Activated T-helper 9 cell treated with anti-CD3 and anti-CD28 coated beads, Interleukin-2, amount 50 U/mL, for 16 hours (primary cell): ENCODE results near the gene NRG2.

Experiments used
- DNase-seq: peaks from one replicate; pipeline ENCODE4 v3.0.0-alpha.2; 2020; ENCODE audit warnings: low read depth

Gene NRG2

GRCh38 chr5:140040358-140040757 is 2.7 kb downstream of the NRG2 start:
- DNase-seq, result no peak

DNA sequence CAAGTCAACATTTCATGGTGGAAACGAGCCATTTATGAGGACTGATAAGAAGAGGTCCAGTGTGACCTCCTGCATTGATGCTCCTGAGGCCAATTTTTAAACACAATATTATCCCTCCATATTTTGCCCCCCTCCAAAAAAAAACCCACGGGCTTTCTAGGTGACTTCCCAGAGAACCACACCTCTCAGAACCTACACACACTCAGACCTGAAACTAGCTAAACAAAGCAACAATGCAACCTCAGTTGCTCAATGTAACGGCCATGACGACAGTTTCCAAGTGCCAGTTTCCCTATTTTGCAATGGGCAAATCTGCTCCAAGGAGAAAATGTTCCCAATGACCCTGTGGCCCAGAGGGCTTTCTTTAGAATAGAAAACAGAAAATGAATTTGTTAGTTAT is 3.5 kb downstream of the NRG2 start:
- no peak for DNase-seq

- DNase-seq, result no peak
Measured at GRCh38 chr5:140038373-140038957, 4.6 kb downstream of the NRG2 start.

DNA sequence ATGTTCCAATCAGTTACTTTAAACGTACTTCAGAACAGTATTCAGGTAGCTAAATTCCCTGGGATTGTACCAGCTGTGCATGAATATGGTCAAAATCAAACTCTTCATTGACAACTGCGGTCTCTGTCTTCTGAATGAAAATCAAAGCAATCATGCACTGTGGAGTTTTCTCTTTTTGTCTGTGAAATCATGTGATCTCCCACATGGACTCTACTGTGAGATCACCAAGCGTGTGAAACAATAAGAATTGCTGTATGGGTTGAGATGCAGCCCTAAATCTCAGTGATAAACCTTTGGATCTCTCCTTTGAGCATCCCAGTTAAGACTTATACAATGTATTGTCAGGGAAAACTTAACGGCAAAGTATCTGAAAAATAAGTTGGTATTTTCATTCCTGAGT is 6.1 kb downstream of the NRG2 start:
- no peak for DNase-seq

GRCh38 chr5:140035881-140036280 is 7.2 kb downstream of the NRG2 start:
- DNase-seq, result no peak

- DNase-seq, result no peak
Measured at GRCh38 chr5:140033037-140033760, 9.9 kb downstream of the NRG2 start.

DNA sequence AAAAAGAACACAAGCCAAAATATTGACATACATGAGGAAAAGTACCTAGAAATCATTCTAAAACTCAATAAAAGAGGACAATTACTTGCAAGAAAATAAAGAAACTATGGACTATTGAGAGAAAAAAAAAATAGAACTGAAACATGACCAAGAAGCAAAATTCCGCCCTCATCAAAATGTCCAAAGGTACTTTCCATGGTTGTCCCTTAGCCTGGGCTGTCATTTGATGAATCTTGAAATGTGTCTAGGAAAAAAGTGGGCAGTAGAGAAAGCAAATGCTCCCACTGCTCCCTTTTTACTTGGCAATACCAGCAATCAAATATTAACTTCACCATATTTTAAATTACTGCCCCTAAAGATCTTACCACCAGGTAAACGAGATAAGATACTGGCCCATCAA is 10.8 kb downstream of the NRG2 start:
- no peak for DNase-seq

DNA sequence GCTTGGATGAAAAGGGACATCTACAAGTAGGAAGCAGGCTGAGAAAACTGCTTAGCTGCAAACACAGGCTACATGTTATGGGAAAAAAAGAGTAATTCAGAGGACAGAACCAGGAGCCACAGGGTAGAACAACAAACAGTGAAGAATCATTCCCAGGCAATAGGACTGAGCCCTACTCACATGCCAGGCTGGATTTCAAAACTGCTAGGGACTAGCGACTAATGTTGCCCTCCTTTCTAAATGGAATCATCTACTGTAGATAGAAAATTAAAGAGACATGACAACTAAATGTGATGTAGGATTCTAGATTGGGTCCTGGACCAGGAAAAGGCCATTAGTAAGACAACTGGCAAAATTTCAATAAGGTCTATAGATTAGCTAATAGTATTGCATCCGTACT is 15.3 kb downstream of the NRG2 start:
- DNase-seq, result no peak

- DNase-seq, result no peak
Measured at GRCh38 chr5:140025736-140026135, 17.4 kb downstream of the NRG2 start.

- no peak for DNase-seq
Measured at GRCh38 chr5:140024928-140025327, 18.2 kb downstream of the NRG2 start.

DNA sequence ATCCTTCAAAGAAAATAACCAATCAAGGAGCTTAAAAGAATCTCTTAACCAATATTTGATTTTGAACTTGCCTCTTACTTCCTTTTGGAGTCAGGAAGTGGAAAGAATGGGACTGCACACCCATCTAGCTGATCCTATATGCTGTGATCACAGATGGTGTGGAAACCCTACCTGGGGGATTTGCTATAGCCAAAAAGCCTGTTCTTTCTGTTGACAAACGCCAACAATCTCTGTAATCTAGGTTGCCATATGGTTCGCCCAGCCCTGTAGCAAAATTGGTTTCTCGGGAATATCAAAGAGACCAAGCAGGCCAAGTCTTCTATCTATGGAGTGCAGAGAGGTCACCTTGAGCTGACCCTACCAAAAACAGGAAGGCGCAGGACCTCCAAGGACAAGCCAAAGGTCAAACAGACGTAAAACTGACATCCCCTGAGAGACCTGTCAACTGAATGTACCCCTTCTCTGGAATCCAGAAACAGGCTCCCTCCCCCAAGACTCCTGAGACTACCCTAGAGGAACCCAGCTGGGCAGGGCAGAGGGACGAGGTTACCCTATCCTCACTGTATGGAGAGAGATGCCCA is 19.4 kb downstream of the NRG2 start:
- no peak for DNase-seq

GRCh38 chr5:140020601-140021177 is 22.4 kb downstream of the NRG2 start:
- no peak for DNase-seq

DNA sequence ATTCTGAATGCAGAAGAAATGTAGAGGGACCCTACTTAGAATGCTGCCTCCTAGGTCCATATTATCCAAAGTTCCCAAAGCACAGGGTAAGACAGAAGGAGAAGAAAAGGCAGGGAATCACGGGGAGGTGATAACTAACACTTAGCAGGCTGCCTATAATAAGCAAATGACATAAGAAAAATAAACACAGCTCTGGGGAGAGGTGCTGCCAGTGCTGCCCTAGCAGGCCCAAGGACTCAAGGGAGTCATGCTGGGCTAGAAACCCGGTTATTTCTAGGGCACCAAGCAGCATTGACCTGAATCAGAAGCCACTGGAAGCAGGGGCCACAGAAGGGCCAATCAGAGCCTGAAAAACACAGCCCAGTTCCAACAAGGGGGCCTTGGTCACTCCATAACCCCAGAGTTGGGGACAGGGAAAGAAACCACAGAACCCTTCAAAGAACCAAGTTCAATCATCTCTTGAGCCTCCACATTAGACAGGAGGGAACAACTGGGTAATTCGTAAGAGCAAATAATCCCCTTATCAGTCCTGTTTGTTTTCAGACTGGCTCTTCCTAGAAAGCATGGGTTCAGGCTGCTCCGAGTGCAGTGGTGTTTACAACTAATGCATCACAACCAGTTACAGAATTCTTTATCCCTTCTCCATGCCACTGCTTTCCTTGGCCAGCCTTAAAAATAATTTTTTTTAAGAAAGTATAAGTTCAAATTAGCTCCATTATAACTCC is 24.0 kb downstream of the NRG2 start:
- DNase-seq, result no peak

GRCh38 chr5:140018517-140018916 is 24.6 kb downstream of the NRG2 start:
- no peak for DNase-seq

- DNase-seq, result no peak
Measured at GRCh38 chr5:140018096-140018481, 25.0 kb downstream of the NRG2 start.

GRCh38 chr5:140017397-140018095 is 25.6 kb downstream of the NRG2 start:
- no peak for DNase-seq

DNA sequence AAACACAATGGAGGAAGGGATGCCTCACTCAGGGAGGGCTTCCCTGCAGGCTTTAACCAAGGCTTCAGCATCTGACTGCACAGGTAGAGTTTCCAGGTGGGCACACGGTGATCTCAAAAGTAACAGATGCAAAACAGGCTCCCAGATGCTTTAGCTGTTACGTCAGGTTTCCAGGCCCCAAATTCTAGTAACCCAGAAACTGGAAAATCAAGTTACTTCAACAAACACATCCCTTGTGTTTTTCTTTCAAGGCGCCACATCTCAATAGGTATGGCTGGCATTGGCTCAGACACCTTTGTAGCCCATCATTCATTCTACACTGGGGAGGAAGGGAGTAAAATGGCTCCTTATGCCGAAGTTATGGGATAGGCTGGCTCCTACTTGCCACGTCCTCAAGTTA is 27.4 kb downstream of the NRG2 start:
- no peak for DNase-seq

- DNase-seq, result no peak
Measured at GRCh38 chr5:140014751-140015150, 28.3 kb downstream of the NRG2 start.

DNA sequence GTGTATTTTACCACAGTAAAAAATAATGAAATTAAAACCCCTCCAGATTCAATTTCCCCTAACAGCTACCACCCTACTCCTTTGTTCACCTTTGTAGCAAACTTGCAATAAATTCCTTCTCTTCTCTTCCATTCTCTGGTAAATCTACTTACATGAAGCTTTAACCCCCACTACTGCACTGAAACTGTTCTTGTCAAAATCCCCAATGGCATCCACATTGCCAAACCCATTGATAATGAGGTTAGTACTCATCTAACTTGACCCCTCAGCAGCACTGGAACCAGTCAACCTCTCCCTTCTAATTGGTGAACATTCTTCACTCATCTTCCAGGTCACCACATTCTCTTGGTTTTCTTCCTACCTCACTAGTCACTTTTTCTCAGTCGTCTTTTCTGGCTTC is 29.6 kb downstream of the NRG2 start:
- DNase-seq, result no peak

DNA sequence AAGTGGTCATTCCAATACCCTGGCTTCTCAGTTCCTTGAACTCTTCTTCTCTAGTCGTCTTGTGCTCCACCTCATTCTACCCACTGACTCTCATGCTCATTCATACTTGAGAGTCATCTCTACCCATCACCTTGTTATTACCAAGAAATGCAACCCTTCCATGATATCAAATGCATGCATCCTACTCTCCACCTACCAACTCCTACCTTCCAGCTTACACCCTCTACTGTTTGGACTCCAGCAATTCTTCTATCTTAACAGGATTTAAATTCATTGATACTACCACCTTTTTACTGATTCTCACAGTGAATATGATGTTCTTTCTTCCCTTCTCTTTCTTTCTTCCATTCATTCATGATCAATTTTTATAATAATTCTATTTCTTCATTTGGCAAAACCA is 30.7 kb downstream of the NRG2 start:
- no peak for DNase-seq

DNA sequence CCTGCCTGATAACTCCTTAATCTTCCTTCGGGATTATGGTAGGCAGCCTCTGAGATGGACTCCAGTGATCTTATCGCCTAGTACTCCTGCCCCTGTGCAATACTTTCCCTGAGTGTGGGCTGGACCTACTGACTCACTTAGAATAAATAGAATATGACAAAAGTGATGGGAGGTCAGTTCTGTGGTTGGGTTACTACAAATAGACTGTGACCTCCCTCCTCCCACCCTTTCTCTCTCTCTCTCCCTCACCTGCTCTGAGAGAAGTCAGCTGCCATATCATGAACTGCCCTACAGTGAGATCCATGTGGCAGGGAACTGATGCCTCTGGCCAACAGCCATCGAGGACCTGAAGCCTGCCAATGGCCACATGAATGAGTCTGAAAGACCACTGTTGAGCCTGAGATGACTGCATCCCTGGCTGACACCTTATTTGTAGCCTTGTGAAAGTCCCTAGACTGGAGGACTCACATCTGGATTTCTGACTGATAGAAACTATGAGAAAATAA is 31.7 kb downstream of the NRG2 start:
- no peak for DNase-seq

- DNase-seq, result no peak
Measured at GRCh38 chr5:140010798-140011197, 32.3 kb downstream of the NRG2 start.
